Mesothelial cell of epicardium (in vitro differentiated cells): ENCODE results near the gene RFK. TPM values are rescaled to one million over a fixed set of nuclear protein-coding genes. Genes with fewer than 3 reads are reported as not detected.

Experiments used
- DNase-seq, 2 experiments: peaks; one replicate each; pipeline ENCODE4 v3.0.0; 2021; ENCODE audit warnings: low spot score in 2 of 2; ENCODE audit not compliant: unreplicated experiment in 2 of 2
- H3K27ac Mint-ChIP-seq: 2 replicates; pipeline ENCODE4 v1.8.0; 2021; ENCODE audit warnings: mixed read lengths
- H3K27me3 Mint-ChIP-seq: 2 replicates; pipeline ENCODE4 v1.8.0; 2021; ENCODE audit warnings: low read depth, mixed read lengths
- H3K36me3 Mint-ChIP-seq: 2 replicates; pipeline ENCODE4 v1.8.0; 2021; ENCODE audit warnings: mixed read lengths
- H3K4me1 Mint-ChIP-seq: 2 replicates; pipeline ENCODE4 v1.8.0; 2021; ENCODE audit warnings: mixed read lengths
- H3K4me3 Mint-ChIP-seq: 2 replicates; pipeline ENCODE4 v1.8.0; 2021; ENCODE audit warnings: mild to moderate bottlenecking, moderate library complexity, mixed read lengths
- H3K9me3 Mint-ChIP-seq: 2 replicates; pipeline ENCODE4 v1.8.0; 2021; ENCODE audit warnings: mixed read lengths
- total RNA-seq: library from RNA; stranded (reverse); gene quantifications from 3 replicates; pipeline ENCODE4 v1.2.1, GENCODE V29; 2021
- TF ChIP-seq, protein P1 (sequence below): fragments of 200-600 bp; sonication (generic); IDR thresholded peaks from one replicate; pipeline ENCODE4 v1.5.0; 2021; ENCODE audit warnings: antibody characterized with exemption; ENCODE audit not compliant: unreplicated experiment

RFK gene
- total RNA-seq, 1 donor from 2014 or later: 9.7 TPM

- TF ChIP-seq, protein P1, sequence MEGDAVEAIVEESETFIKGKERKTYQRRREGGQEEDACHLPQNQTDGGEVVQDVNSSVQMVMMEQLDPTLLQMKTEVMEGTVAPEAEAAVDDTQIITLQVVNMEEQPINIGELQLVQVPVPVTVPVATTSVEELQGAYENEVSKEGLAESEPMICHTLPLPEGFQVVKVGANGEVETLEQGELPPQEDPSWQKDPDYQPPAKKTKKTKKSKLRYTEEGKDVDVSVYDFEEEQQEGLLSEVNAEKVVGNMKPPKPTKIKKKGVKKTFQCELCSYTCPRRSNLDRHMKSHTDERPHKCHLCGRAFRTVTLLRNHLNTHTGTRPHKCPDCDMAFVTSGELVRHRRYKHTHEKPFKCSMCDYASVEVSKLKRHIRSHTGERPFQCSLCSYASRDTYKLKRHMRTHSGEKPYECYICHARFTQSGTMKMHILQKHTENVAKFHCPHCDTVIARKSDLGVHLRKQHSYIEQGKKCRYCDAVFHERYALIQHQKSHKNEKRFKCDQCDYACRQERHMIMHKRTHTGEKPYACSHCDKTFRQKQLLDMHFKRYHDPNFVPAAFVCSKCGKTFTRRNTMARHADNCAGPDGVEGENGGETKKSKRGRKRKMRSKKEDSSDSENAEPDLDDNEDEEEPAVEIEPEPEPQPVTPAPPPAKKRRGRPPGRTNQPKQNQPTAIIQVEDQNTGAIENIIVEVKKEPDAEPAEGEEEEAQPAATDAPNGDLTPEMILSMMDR: no peak
- Mint-ChIP-seq H3K27me3 (no peaks in the 10 kb centered on the region), H3K36me3 (no peaks in the 10 kb centered on the region), H3K9me3 (no peaks in the 10 kb centered on the region), H3K4me3 (no peak overlapping the region), H3K27ac (peak overlapping the region; percentile 5), H3K4me1 (peaks cover 48% of the 10 kb centered on the region)
- no peak for DNase-seq
Observed at GRCh38 chr9:76373173-76373783, 20.9 kb downstream of the RFK start.

DNA sequence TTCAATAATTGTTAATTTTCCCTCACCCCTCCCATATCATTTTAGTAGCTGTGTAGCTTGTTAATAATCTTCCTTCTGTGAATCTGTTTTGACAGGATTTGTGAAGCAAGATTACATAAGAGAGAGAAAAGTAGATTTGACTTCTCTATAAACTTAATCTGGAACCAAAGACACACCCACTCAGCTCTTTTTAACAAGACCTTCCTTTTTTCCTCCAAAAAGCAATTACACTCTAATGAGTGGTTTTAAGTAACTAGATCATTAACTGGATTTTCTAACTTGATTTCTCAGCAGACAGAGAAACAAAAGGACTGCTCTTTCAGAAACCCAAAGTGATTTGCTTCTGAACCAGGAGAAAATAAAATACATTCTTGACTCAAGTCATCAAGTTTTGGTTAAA, 21.9 kb downstream of the RFK start:
- no peak for DNase-seq
- Mint-ChIP-seq H3K27me3 (no peaks in the 10 kb centered on the region), H3K4me3 (no peak overlapping the region), H3K4me1 (peaks cover 48% of the 10 kb centered on the region), H3K36me3 (no peaks in the 10 kb centered on the region), H3K9me3 (no peaks in the 10 kb centered on the region), H3K27ac (peak overlapping the region; percentile 44)
- TF ChIP-seq, protein P1: no peak

DNA sequence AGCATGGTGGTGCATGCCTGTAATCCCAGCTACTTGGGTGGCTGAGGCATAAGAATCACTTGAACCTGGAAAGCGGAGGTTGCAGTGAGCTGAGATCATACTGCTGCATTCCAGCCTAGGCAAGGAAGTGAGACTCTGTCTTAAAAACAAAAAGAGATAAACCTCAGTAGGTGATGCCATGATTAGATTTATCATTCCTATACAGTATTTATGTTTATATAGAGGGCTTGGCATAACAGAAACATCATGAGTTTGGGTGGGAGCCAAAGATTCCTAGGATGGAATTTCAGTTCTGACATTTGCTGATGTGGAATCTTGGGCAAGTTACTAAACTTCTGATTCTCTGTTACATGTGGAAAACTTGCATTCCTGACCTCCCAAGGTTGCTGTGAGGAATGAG, 22.3 kb downstream of the RFK start:
- Mint-ChIP-seq H3K27me3 (no peaks in the 10 kb centered on the region), H3K4me1 (peaks cover 48% of the 10 kb centered on the region), H3K4me3 (no peak overlapping the region), H3K9me3 (no peaks in the 10 kb centered on the region), H3K27ac (peak overlapping the region; percentile 67), H3K36me3 (no peaks in the 10 kb centered on the region)
- DNase-seq: no peak
- TF ChIP-seq, protein P1: no peak

DNA sequence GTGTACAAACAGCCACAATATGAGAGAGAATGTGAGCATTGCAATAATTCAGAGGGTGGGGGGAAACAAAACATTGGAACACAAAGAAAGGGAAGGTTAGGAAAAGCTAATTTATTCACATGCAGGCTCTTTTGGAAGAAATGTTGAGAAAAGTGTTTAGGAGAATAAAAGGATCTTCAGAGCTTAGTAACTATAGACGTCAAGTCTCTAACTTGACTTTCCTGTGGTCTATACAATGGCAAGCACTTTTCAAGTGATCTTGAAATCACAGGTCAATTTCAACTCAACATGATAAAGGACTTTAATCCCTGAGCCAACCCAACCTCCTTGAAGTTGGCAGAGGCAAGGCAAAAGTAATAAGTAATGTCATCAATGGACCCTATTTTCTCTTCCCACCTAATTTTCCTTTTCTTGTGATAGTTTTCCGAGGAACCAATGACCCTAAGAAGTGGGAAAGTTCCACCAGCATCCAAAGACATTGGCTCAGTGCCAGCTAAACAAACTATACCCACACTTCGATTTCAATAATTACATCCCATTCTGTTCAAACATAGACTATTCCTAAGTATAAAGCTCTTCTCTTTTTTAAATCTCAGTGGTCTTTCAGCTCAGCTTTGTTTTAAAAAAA, 23.7 kb downstream of the RFK start:
- Mint-ChIP-seq H3K4me3 (no peak overlapping the region), H3K27me3 (no peaks in the 10 kb centered on the region), H3K4me1 (peaks cover 46% of the 10 kb centered on the region), H3K9me3 (no peaks in the 10 kb centered on the region), H3K27ac (peak overlapping the region; percentile 27), H3K36me3 (no peaks in the 10 kb centered on the region)
- TF ChIP-seq, protein P1: no peak
- no peak for DNase-seq

- TF ChIP-seq, protein P1: no peak
- H3K4me1 Mint-ChIP-seq: peaks cover 40% of the 10 kb centered on the region
- no peaks in the 10 kb centered on the region for H3K36me3 Mint-ChIP-seq
- peak; percentile 45 to 58 for DNase-seq
- peak overlapping the region; percentile 75 for H3K27ac Mint-ChIP-seq
- H3K27me3 Mint-ChIP-seq: no peaks in the 10 kb centered on the region
- H3K9me3 Mint-ChIP-seq: no peaks in the 10 kb centered on the region
- H3K4me3 Mint-ChIP-seq: no peak overlapping the region
Observed at GRCh38 chr9:76369583-76369982, 24.6 kb downstream of the RFK start.
